ENCODE data around the gene PIK3R5.

PIK3R5 gene, protein sequence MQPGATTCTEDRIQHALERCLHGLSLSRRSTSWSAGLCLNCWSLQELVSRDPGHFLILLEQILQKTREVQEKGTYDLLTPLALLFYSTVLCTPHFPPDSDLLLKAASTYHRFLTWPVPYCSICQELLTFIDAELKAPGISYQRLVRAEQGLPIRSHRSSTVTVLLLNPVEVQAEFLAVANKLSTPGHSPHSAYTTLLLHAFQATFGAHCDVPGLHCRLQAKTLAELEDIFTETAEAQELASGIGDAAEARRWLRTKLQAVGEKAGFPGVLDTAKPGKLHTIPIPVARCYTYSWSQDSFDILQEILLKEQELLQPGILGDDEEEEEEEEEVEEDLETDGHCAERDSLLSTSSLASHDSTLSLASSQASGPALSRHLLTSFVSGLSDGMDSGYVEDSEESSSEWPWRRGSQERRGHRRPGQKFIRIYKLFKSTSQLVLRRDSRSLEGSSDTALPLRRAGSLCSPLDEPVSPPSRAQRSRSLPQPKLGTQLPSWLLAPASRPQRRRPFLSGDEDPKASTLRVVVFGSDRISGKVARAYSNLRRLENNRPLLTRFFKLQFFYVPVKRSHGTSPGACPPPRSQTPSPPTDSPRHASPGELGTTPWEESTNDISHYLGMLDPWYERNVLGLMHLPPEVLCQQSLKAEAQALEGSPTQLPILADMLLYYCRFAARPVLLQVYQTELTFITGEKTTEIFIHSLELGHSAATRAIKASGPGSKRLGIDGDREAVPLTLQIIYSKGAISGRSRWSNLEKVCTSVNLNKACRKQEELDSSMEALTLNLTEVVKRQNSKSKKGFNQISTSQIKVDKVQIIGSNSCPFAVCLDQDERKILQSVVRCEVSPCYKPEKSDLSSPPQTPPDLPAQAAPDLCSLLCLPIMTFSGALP

DNA sequence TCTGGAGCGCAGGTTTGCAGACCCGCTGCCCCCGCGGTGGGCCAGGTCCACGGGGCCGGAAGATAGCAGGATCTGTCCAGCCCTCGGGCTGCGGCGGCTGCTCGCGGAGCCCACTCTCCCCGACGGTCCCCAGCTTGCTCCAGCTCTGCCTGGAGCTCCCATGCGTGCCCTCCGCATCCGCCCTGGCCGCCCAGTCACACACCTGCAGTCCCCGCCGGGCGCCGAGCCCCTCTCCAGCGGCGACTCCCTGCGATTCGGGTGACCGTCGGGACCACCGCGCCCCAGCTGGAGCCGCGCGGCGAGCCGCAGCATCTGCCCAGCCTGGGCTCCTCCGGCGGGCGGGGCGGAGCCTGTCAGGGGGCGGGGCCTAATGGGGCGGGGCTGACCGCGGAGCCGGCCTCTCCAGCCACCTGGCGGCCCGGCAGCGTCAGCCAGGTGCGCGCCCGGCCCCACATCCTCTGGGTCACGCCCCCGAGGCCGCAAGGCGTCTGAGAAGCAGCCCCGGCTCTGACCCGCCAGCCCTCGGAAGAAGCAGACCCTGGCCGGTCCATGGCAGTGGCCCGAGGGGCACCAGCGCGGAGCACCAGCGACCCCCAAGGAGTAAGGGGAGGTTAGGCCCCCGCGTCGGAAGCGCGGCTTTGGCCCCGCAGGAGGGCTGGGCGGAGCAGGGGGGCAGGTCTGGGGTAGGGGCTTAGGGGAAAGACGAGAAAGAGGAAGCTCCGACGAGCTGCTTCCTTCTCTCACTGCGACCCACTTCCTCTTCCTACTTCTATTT, at the start of gene PIK3R5:
TSS of gene PIK3R5 (minus strand) at position 314 of the 775 bp plus-strand sequence. CDS start 54,213 bp downstream, outside the sequence.
- TF ChIP-seq GATA3 (IDR thresholded peaks at IDR 0.05; ENCODE audit: low read depth, low read length): no peak
- no peak for TF ChIP-seq GATA2 (IDR thresholded peaks at IDR 0.05; ENCODE audit: low read depth, low read length)

DNA sequence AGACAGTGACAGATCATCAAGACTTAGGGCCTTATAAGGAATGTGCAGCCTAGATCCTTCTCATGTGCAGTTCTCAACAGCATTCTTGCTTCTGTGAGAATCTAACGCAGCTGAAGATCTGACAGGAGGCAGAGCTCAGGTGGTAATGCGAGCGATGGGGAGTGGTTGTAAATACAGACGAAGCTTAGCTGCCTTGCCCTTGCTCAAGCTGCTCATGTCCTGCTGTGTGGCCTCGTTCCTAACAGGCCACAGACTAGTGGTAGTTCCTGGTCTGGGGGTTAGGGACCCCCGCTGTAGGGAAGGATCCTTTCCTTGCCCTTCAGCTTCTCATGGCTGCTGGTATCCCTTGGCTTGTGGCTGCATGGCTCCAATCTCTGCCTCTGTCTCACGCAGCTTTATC, 45.5 kb upstream of the PIK3R5 start:
- TF ChIP-seq GATA2 (IDR thresholded peaks at IDR 0.05; ENCODE audit: low read depth, low read length): no peak

DNA sequence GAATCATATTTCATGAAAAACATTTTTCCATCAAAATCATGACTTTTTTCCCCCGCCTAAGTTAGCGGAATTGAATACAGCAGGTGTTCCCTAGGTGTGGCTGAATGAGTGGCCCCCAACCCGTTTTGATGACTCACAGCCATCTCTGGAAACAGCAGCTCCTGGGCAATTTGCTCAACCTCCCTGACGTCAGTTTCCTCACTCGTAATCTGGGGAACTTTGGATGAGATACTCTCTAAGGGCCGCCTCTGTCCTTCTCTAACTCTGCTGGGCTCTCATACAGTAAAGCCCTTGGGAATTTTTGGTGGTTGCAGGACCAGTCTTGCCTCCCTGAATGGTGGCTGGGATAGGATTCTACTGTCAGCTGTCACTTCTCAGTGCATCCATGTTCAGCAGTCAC, 44.2 kb upstream of the PIK3R5 start:
- TF ChIP-seq GATA3 (IDR thresholded peaks at IDR 0.05; ENCODE audit: low read depth, low read length) (no peak), GATA2 (IDR thresholded peaks at IDR 0.05; ENCODE audit: low read depth, low read length) (no peak)

DNA sequence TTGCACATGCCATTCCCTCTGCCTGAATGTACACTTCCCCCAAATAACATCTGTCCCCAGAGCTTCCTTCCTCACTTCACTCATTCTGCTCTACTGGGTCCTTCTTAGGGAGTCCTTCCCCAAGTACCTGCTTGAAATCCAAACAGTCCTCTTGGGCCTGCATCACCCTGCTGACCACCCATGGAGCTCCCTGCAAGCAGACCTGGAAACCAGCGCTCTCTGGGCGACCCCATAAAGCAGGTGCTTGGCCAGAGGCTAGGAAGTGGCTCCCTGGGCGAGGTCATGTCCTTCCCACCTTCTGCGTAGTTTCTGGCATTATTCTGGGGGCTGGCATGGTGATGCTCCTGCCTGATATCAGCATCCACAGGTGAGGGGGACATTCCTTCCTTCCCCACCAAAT, 43.6 kb upstream of the PIK3R5 start:
- TF ChIP-seq GATA3 (IDR thresholded peaks at IDR 0.05; ENCODE audit: low read depth, low read length) (no peak), GATA2 (IDR thresholded peaks at IDR 0.05; ENCODE audit: low read depth, low read length) (no peak)

DNA sequence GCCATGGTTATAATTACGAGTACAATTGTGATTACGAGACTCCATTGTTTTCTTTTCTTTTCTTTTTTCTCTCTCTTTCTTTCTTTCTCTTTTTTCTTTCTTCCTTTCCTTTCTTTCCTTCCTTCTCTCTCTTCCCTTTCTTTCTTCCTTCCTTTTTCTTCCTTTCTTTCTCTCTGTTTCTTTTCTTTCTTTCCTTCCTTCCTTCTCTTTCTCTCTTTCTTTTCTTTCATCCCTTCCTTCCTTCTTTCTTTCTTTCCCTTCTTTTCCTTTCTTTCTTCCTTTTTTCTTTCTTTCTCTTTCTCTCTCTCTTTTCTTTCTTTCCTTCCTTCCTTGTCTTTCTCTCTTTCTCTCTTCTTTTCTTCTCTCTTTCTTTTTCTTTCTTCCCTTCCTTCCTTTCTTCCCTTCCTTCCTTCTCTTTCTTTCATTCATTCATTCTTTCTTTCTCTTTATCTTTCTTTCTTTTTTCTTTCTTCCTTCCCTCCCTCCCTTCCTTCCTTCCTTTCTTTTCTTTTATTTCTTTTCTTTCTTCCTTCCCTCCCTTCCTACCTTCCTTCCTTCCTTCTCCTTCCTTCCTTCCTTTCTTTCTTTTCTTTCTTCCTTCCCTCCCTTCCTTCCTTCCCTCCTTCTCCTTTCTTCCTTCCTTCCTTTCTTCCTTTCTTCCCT, 41.7 kb upstream of the PIK3R5 start:
- no peak for TF ChIP-seq GATA2 (IDR thresholded peaks at IDR 0.05; ENCODE audit: low read depth, low read length)
- no peak for TF ChIP-seq GATA3 (IDR thresholded peaks at IDR 0.05; ENCODE audit: low read depth, low read length)

DNA sequence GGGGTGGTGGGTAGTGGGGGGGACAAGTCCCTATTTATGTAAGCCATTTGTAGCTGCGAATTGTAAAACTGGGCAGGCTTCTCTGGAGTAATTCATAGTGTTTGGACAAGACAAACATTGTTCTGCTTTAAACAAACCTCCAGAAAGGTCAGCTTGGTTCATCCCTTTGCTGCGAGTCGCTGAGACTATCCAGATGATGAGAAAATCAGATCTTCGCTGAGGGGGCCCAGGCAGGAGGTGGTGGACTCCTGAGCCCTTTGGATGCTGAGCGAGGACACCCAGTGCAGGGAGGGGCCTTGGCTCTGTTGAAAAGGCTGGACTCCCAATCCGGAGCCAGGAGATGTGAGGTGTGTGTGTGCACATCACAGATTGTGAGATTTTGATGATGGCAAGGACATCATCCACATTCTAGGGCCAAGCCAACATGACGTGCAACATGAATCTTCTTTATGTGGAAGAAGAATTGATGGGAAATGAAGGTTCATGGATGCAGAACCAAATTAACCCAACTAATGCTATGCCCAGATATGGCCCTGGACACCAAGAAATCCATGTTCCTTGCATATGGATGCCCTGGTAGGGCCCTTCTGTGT, 40.8 kb upstream of the PIK3R5 start:
- no peak for TF ChIP-seq GATA3 (IDR thresholded peaks at IDR 0.05; ENCODE audit: low read depth, low read length)
- no peak for TF ChIP-seq GATA2 (IDR thresholded peaks at IDR 0.05; ENCODE audit: low read depth, low read length)

DNA sequence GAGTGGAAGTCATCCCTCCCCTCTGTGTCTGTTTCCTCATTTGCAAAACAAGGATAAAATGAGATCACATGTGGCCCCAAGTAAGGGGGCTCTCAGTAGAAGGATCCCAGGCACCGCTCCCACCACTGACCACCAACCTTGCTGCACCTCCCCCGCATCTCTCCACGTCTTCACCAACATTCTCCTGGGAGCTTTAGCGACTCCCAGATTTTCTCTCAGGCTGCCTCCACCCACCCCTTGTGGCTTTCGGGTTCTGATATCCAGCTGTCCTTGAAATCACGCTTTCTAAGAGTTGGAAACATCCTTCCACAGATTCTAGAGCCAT, 39.4 kb upstream of the PIK3R5 start:
- TF ChIP-seq GATA2 (IDR thresholded peaks at IDR 0.05; ENCODE audit: low read depth, low read length) (no peak), GATA3 (IDR thresholded peaks at IDR 0.05; ENCODE audit: low read depth, low read length) (no peak)

DNA sequence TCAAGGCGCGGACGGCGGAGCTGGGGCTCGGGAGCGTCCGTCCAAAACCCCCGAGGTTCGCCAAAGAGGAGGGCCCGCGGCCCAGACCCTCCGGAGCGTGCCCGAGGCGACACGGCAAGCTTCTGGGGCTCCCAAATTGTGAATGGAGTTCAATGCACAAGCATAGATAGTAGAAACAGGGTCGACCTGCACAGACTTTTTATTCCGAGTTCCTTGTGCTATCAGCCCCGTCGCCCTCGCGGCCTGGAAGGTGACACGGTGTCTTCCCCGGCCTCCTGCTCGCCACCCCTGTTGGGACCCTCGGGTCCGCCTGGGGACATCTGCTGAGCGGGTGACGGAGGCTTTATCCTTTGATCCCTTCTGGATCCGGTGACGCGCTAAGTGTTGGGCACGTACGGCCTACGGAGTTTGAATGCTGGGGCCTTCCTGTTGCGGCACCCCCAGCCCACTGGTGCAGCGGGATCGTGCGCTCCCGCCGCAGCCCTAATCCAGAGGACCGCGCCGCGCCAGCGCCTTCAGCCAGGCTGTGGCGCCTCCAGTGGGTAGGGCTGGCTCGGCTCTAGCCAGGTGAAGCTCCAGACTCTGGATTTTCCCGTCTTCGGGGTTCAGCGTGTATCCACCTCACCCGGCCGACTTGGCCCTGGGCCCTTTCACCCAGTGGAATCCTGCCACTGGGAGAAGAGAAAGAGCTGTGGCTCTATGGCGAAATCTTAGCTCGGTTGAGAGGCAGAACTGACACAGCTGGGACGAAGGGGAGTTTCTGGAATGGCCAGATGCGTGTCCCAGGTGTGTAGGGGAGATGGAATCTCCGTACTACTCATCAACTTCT, 38.8 kb upstream of the PIK3R5 start:
- TF ChIP-seq GATA2 (IDR thresholded peaks at IDR 0.05; ENCODE audit: low read depth, low read length): no peak
- TF ChIP-seq GATA3 (IDR thresholded peaks at IDR 0.05; ENCODE audit: low read depth, low read length): no peak

DNA sequence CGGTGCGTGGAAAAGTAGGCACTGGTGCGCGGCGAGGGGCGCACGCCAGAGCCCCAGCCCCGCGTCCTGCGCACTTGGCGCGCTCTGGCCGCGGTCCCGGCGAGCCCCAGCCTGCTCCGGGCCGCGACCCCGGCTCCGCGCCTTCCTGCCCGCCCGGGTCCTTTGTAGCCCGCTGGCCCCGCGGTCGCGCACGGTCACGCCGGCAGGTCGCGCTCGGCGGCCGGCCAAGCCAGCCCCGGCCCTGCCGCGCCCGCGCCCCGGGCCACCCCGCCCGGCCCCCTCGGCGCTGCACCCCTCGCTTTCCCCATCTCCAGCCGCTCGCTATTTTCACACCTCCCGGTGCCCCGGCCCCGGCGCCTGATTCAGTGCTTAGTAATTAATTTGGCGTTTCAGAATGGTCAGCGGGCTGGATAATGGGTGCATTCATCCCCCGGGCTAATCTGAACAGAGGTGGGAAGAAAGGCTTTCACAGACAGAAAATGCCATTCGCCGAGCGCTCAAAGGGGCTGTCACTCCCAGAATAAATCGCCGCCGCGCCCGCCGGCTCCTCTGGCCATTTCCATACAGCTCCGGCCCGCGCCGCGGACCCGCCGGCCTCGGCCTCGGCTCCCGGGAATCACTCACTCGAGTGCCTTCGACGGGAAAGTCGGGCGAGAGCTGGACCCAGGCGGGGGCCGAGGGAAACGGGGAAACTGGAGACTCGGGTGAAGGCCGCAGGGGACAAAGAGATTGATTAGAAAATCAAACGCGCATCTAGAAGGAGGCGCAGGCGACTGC, 38.0 kb upstream of the PIK3R5 start:
- TF ChIP-seq GATA2 (IDR thresholded peaks at IDR 0.05; ENCODE audit: low read depth, low read length) (no peak), GATA3 (IDR thresholded peaks at IDR 0.05; ENCODE audit: low read depth, low read length) (no peak)

DNA sequence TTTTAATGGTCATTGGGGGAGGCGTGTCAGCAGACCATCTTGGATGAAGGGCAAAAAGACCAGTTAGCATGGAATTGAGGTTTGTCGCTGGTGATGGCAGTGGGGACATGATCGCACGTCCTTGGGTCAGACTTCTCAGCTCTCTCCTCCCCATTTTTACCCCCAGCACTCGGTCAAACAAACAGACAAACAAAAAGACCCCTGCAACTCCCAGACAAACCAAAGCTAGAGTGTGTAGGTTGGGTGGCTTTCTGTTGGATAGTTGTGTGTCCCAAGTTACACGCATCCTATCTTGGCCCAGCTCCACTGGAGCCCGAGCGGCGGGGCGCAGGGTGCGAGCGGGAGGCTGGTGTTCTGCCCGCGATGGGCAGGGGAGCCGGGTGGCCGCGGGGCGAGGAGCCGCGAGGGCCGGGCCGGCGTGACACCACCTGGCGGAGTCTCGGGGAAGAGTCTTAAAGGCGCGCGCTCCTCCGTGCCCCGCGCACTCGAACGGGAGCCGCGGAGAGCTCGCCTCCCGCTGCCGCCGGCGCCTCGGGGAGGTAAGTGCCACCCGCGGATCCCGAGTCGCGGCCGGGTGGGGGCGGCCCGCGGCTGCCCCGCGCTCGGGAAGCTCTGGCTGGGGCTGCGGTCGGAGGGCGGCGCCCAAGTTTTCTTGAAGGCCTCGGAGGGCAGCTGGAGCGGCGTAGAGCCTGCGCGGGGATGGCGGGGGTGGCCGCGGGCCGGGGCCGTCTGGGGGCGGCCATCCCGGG, 37.3 kb upstream of the PIK3R5 start:
- no peak for TF ChIP-seq GATA2 (IDR thresholded peaks at IDR 0.05; ENCODE audit: low read depth, low read length)
- no peak for TF ChIP-seq GATA3 (IDR thresholded peaks at IDR 0.05; ENCODE audit: low read depth, low read length)

DNA sequence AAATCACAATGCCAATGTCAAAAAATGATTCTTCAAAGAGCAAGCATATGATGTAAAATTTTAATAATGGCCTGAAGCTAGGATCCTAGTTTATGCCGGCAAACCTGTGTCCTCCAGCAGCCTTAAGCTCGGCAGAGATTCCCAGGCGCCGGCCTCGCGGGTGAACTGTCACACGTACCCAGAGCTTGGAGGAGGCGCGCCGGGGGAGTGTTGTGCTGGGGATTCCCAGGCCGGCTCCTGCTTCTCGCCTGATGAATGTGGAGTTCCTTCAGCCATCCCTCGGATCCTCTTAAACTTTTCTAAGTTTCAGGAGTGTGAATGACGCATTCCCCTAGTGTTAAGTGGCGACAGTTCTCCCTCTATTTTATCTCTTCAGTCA, 36.7 kb upstream of the PIK3R5 start:
- no peak for TF ChIP-seq GATA2 (IDR thresholded peaks at IDR 0.05; ENCODE audit: low read depth, low read length)
- TF ChIP-seq GATA3 (IDR thresholded peaks at IDR 0.05; ENCODE audit: low read depth, low read length): no peak

Measured in SH-SY5Y (cell line).